Vagina (tissue), 2 donors: ENCODE results near the gene CCL13. TPM values are rescaled to one million over a fixed set of nuclear protein-coding genes. Genes with fewer than 3 reads are reported as not detected.
"Not testable (repeated sequence)": the region's sequence is repeated elsewhere in the genome, so short reads cannot be mapped to it uniquely, and the experiment has no call there.

ENCODE experiments used
- DNase-seq, 2 donors: peaks; one replicate each; pipeline ENCODE4 v3.0.0-alpha.2; 2017; ENCODE audit errors: extremely low spot score in 2 of 2
- H3K27ac ChIP-seq: fragments of 200-600 bp; sonication (generic); one replicate; pipeline ENCODE4 v1.5.1; 2019
- H3K27me3 ChIP-seq: fragments of 200-600 bp; sonication (generic); one replicate; pipeline ENCODE4 v1.5.1; 2019
- H3K36me3 ChIP-seq, 2 donors: fragments of 200-600 bp; sonication (generic); one replicate each; pipeline ENCODE4 v1.5.1; 2017 to 2019
- H3K4me1 ChIP-seq: fragments of 200-600 bp; sonication (generic); one replicate; pipeline ENCODE4 v1.5.1; 2019
- H3K4me3 ChIP-seq, 2 donors: fragments of 200-600 bp; sonication (generic); 1 replicate in 1 of 2; 2 replicates in 1 of 2; pipeline ENCODE4 v1.5.1; 2016 to 2019
- H3K9me3 ChIP-seq: fragments of 200-600 bp; sonication (generic); one replicate; pipeline ENCODE4 v1.5.1; 2019
- POLR2A ChIP-seq, 2 donors: fragments of 450-650 bp; IDR thresholded peaks; one replicate each; pipeline ENCODE4 v1.6.1; 2017; ENCODE audit warnings: antibody characterized with exemption in 2 of 2, mild to moderate bottlenecking in 2 of 2, moderate library complexity in 2 of 2
- POLR2AphosphoS5 ChIP-seq, 2 donors: sonication (generic); formaldehyde crosslinking; IDR thresholded peaks; one replicate each; pipeline ENCODE4 v1.9.0; 2017; ENCODE audit warnings: antibody characterized with exemption in 2 of 2, mild to moderate bottlenecking in 2 of 2, low read depth in 1 of 2; ENCODE audit not compliant: insufficient read depth in 1 of 2
- intact Hi-C: fragments of 100-400 bp; cut with DNase I; formaldehyde crosslinking; loops from one replicate; pipeline ENCODE4 v1.15.1; 2023
- total RNA-seq: library from RNA; depleted of rRNA; stranded (reverse); fragments of >200 nt; gene quantifications from one replicate; pipeline ENCODE4 v1.2.3, GENCODE V29; 2016
- TF ChIP-seq, protein P1 (sequence below), 3 experiments: fragments of 450-650 bp in 2 of 3; fragments of 200-600 bp in 1 of 3; sonication (generic) in 1 of 3; IDR thresholded peaks; one replicate each; pipeline ENCODE4 v1.5.1; 2017 to 2019; ENCODE audit warnings: antibody characterized with exemption in 3 of 3, mild to moderate bottlenecking in 2 of 3, moderate library complexity in 2 of 3

The CCL13 gene
- total RNA-seq, 1 donor from 2014 or later, result 2.2 TPM

DNA sequence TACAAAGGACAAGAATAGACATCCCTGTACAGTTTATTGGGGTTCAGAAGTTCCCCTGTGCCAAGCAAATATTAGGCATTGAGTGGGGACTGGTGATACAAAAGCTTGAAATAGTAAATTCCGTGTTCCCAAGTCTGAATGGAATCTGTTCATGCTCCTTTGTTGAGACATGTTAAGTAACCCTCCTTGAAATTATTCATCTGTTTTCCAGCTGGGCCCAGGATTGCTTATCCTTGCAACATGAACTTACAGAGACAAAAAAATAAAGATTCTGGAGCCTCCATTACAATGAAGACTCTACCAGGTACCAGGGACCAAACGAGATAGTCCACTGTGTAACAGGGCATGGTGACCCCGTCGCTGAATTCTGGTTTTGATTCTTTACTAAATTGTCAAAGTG lies 43.1 kb upstream of the CCL13 start:
- no peaks in the 10 kb centered on the region for H3K9me3 ChIP-seq
- H3K36me3 ChIP-seq, result no peaks in the 10 kb centered on the region
- peak overlapping the region; percentile 12 for H3K27ac ChIP-seq
- no peak overlapping the region for H3K4me3 ChIP-seq
- intact Hi-C loops, result loop anchor here (2.0 kb wide), 1 partner anchor 58 kb away; the partner anchor contains the start of gene CCL2
- DNase-seq, result peak in 1 of 2 donors; percentile 54
- H3K4me1 ChIP-seq, result peaks cover 47% of the 10 kb centered on the region
- no peaks in the 10 kb centered on the region for H3K27me3 ChIP-seq
- no peak for TF ChIP-seq POLR2AphosphoS5 (IDR thresholded peaks at IDR 0.05; ENCODE audit: insufficient read depth in 1 of 2, low read depth in 1 of 2)
- TF ChIP-seq POLR2A (IDR thresholded peaks at IDR 0.05), result no peak
- TF ChIP-seq, protein P1, sequence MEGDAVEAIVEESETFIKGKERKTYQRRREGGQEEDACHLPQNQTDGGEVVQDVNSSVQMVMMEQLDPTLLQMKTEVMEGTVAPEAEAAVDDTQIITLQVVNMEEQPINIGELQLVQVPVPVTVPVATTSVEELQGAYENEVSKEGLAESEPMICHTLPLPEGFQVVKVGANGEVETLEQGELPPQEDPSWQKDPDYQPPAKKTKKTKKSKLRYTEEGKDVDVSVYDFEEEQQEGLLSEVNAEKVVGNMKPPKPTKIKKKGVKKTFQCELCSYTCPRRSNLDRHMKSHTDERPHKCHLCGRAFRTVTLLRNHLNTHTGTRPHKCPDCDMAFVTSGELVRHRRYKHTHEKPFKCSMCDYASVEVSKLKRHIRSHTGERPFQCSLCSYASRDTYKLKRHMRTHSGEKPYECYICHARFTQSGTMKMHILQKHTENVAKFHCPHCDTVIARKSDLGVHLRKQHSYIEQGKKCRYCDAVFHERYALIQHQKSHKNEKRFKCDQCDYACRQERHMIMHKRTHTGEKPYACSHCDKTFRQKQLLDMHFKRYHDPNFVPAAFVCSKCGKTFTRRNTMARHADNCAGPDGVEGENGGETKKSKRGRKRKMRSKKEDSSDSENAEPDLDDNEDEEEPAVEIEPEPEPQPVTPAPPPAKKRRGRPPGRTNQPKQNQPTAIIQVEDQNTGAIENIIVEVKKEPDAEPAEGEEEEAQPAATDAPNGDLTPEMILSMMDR (IDR thresholded peaks at IDR 0.05), result no peak

DNA sequence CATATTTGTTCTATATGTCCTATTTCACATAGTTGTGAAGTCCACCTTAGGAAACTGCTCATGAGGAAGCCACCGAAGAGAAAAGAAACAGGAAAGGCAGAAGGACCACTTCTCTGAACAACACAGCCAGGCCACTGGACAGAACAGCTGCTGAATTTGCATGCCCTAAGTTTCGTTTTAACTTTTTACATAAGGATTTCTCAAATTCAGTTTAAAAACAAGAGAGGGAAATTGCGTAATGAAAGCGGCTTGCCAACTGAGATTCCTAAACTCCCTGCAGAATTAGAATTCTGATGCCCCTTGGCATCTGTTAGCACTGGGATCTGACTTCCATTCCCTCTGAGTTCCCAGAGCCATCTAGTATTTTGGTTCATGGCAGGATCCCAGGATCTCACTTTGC lies 42.0 kb upstream of the CCL13 start:
- peaks cover 53% of the 10 kb centered on the region for H3K4me1 ChIP-seq
- TF ChIP-seq POLR2A (IDR thresholded peaks at IDR 0.05), result no peak
- TF ChIP-seq POLR2AphosphoS5 (IDR thresholded peaks at IDR 0.05; ENCODE audit: insufficient read depth in 1 of 2, low read depth in 1 of 2), result peak in 1 of 2 donors; percentile 63
- TF ChIP-seq, protein P1 (IDR thresholded peaks at IDR 0.05), result no peak
- H3K36me3 ChIP-seq, result no peaks in the 10 kb centered on the region
- H3K27ac ChIP-seq, result peak overlapping the region; percentile 12
- no peaks in the 10 kb centered on the region for H3K9me3 ChIP-seq
- peak in 1 of 2 donors; percentile 81 for DNase-seq
- H3K4me3 ChIP-seq, result no peak overlapping the region
- no peaks in the 10 kb centered on the region for H3K27me3 ChIP-seq
- intact Hi-C loops, result no loop called here

DNA sequence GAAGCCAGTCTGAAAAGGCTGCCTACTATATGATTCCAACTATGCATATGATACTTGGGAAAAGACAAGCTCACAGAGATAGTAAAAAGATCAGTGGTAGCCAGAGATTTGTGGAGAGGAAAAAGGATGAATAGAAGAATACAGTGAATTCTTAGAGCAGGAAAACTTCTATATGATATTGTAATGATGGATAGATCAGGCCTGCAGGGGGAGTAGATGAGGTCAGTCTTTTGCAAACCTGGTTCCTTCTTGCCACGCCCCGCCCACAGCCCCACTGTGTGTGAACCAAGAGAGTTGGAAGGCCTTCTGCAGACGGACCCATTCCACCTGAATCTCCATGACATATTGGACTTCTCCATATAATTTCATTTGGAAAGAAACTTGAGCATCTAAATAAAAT lies 37.8 kb upstream of the CCL13 start:
- no peak overlapping the region for H3K27ac ChIP-seq
- intact Hi-C loops, result no loop called here

DNA sequence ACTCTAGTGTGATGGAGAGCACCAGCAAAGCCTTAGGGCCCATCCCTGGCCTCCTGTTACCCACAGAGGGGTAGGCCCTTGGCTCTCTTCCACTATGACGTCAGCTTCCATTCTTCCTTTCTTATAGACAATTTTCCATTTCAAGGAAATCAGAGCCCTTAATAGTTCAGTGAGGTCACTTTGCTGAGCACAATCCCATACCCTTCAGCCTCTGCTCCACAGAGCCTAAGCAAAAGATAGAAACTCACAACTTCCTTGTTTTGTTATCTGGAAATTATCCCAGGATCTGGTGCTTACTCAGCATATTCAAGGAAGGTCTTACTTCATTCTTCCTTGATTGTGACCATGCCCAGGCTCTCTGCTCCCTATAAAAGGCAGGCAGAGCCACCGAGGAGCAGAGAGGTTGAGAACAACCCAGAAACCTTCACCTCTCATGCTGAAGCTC lies 37.2 kb upstream of the CCL13 start, which contains the start of gene CCL8:
Gene CCL8 (plus strand): TSS at position 397 of the 445 bp plus-strand sequence. CDS start 67 bp downstream, outside the sequence.
- Histone ChIP-seq H3K4me1 (peaks cover 24% of the 10 kb centered on the region), H3K9me3 (no peaks in the 10 kb centered on the region), H3K4me3 (no peak within 1 kb of the TSS), H3K27me3 (no peaks in the 10 kb centered on the region), H3K27ac (no peak within 1 kb of the TSS), H3K36me3 (no peaks in the 10 kb centered on the region)
- TF ChIP-seq POLR2AphosphoS5 (IDR thresholded peaks at IDR 0.05; ENCODE audit: insufficient read depth in 1 of 2, low read depth in 1 of 2), result no peak
- intact Hi-C loops, result no loop called here
- DNase-seq, result no peak

More for the DNA sequence above, 37.8 kb upstream of the CCL13 start:
- Histone ChIP-seq H3K9me3 (no peaks in the 10 kb centered on the region), H3K4me3 (no peak overlapping the region), H3K27me3 (no peaks in the 10 kb centered on the region), H3K36me3 (no peaks in the 10 kb centered on the region), H3K4me1 (peaks cover 30% of the 10 kb centered on the region)
- no peak for DNase-seq
- TF ChIP-seq, protein P1 (IDR thresholded peaks at IDR 0.05), result no peak
- no peak for TF ChIP-seq POLR2AphosphoS5 (IDR thresholded peaks at IDR 0.05; ENCODE audit: insufficient read depth in 1 of 2, low read depth in 1 of 2)
- TF ChIP-seq POLR2A (IDR thresholded peaks at IDR 0.05), result no peak

DNA sequence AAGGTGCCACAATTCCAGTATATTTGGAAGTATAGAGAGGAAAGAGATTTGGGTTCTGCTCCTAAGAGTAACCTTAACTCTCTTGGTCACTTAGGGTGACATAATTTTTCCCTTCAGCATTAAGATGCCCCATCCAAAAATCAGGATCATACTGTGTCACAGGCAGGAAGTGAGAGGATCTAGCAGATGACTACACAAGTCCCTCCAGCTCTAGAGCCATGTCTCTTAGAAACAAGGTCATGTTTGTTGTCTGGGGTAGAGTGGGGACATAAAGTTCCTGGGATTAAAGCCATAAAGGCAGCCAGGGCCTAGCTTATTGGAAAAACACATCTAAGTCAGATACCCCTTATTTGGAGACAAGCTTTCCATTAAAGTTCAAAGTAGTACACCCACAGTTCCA lies 34.3 kb upstream of the CCL13 start:
- Histone ChIP-seq H3K9me3 (no peaks in the 10 kb centered on the region), H3K27me3 (no peaks in the 10 kb centered on the region), H3K36me3 (no peaks in the 10 kb centered on the region), H3K27ac (no peak overlapping the region), H3K4me3 (no peak overlapping the region), H3K4me1 (peaks cover 10% of the 10 kb centered on the region)
- no peak for DNase-seq
- no peak for TF ChIP-seq POLR2A (IDR thresholded peaks at IDR 0.05)
- peak in 1 of 2 donors; percentile 25 for TF ChIP-seq POLR2AphosphoS5 (IDR thresholded peaks at IDR 0.05; ENCODE audit: insufficient read depth in 1 of 2, low read depth in 1 of 2)
- TF ChIP-seq, protein P1 (IDR thresholded peaks at IDR 0.05), result no peak
- intact Hi-C loops, result no loop called here

DNA sequence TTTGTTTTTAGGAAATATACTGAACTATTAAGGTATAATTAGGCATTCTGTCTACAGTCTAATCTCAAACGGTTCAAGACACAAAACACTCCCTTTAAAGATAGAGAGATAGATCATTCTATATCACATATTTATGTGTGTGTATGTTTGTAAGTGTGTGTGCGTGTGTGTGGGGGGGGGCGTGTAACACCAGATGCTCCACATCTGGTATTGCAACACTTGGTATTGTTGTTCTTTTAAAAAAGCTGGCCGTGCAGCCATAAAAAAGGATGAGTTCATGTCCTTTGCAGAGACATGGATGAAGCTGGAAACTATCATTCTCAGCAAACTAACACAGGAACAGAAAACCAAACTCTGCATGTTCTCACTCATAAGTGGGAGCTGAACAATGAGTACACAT lies 28.7 kb upstream of the CCL13 start:
- H3K27ac ChIP-seq, H3K27me3 ChIP-seq, H3K36me3 ChIP-seq, H3K9me3 ChIP-seq, H3K4me1 ChIP-seq, intact Hi-C loops, DNase-seq, H3K4me3 ChIP-seq: not testable (repeated sequence)
